HepG2 (cell line): Measurements from ENCODE around the gene BRD2. TPM values are rescaled to one million over a fixed set of nuclear protein-coding genes. Genes with fewer than 3 reads are reported as not detected.
A peak's percentile ranks its signal among the peaks of the same experiment; 100 is the strongest.

Experiments used
- polyA plus RNA-seq, 8 experiments: library from polyadenylated mRNA; depleted of rRNA in 3 of 8; stranded (reverse) in 7 of 8; unstranded in 1 of 8; fragments of >200 nt; fragmentation: Illumina TruSeq in 4 of 8; extraction: Trizol in 4 of 8; gene quantifications; 2 replicates each; pipeline versions ENCODE4 v1.2.1 to v1.2.3, GENCODE V29; 2011 to 2016; ENCODE audit warnings: low read depth in 4 of 8, missing spikeins in 1 of 8, mixed read lengths in 1 of 8; ENCODE audit not compliant: insufficient read depth in 1 of 8
- total RNA-seq, 5 experiments: library from RNA; depleted of rRNA; stranded (reverse); fragments of >200 nt; fragmentation: Illumina TruSeq; extraction: Trizol; gene quantifications; 2 replicates each; pipeline ENCODE4 v1.2.3, GENCODE V29; 2016; ENCODE audit warnings: low read depth in 1 of 5
- TF ChIP-seq, protein P1 (sequence below), 2 experiments: fragments of 450-650 bp in 1 of 2; sonication (generic) in 1 of 2; formaldehyde crosslinking in 1 of 2; IDR thresholded peaks; 2 replicates each; pipeline versions ENCODE4 v1.6.1 to v1.8.0; 2016 to 2022; ENCODE audit warnings: antibody characterized with exemption in 1 of 2, mild to moderate bottlenecking in 1 of 2, missing genetic modification reagents in 1 of 2

The BRD2 gene
- total and polyA plus RNA-seq, 2 of the 13 experiments (the other 11 are each of a cell fraction or from before 2014, with no cell fraction given), result 143 to 202 TPM

DNA sequence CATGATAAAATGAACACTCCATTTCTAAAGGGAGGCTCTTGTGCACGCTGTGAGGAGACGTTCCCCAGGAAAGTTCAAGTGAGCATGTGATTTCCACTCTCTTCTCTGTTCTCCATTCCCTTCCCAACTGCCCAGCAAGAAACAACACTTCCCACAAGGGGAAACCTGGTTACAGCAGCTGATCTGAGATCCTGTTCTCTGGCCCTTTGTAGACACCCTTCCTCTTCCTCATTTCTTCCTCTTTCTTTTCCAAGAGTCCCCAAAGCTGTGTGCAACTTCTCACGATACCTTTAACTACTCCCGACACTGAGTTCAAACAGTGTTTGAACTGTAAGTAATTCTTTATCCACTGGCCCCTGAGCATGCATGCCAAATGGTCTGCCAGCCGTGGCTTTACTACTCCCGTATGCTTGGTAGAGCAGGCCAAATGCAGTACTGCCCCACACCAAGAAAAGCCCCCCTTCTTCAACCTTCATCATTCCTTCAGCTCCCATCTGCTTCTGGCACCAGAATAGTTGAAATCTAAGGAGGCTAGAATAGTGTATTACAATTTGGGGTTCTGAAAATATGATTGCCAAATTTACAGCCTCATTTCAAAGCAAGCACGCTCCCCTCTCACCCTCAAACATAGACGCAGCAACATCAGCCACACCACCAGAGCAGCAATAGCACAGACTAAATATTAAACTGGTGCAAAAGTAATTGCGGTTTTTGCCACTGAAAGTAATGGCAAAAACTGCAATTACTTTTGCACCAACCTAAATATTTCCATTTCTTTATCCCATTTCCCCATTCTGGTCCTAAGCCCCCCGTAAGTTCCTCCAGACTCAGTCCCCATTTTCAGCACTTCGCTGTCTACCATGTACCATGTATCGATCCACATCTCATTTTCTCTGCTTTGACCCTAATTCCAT, 31.9 kb upstream of the BRD2 start (continued):
- TF ChIP-seq, protein P1, sequence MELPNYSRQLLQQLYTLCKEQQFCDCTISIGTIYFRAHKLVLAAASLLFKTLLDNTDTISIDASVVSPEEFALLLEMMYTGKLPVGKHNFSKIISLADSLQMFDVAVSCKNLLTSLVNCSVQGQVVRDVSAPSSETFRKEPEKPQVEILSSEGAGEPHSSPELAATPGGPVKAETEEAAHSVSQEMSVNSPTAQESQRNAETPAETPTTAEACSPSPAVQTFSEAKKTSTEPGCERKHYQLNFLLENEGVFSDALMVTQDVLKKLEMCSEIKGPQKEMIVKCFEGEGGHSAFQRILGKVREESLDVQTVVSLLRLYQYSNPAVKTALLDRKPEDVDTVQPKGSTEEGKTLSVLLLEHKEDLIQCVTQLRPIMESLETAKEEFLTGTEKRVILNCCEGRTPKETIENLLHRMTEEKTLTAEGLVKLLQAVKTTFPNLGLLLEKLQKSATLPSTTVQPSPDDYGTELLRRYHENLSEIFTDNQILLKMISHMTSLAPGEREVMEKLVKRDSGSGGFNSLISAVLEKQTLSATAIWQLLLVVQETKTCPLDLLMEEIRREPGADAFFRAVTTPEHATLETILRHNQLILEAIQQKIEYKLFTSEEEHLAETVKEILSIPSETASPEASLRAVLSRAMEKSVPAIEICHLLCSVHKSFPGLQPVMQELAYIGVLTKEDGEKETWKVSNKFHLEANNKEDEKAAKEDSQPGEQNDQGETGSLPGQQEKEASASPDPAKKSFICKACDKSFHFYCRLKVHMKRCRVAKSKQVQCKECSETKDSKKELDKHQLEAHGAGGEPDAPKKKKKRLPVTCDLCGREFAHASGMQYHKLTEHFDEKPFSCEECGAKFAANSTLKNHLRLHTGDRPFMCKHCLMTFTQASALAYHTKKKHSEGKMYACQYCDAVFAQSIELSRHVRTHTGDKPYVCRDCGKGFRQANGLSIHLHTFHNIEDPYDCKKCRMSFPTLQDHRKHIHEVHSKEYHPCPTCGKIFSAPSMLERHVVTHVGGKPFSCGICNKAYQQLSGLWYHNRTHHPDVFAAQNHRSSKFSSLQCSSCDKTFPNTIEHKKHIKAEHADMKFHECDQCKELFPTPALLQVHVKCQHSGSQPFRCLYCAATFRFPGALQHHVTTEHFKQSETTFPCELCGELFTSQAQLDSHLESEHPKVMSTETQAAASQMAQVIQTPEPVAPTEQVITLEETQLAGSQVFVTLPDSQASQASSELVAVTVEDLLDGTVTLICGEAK (IDR thresholded peaks at IDR 0.05), result peak; percentile 93
- TF ChIP-seq, protein P1 (CRISPR knock-in tag; IDR thresholded peaks at IDR 0.05), result no peak
